HCT116 (cell line): Measurements from ENCODE around the gene CDC45. TPM values are rescaled to one million over a fixed set of nuclear protein-coding genes. Genes with fewer than 3 reads are reported as not detected.

Source experiments
- ATAC-seq: fragments of 200-7000 bp; cut with Tn5 transposase; 2 replicates; pipeline ENCODE4 v1.9.1; 2020; ENCODE audit warnings: mild to moderate bottlenecking, moderate library complexity
- BruUV-seq: library from RNA; stranded (reverse); fragments of 400-500 nt; replicated peaks from 2 replicates; lab custom pipeline; 2021; lab: Mats Ljungman, UMichigan
- CTCF ChIA-PET: fragments of 300-600 bp; sonication (Branson Sonifier 250); formaldehyde crosslinking; loops from one replicate; lab custom pipeline; 2021; ENCODE audit warnings: antibody characterized with exemption; lab: Charles Lee
- POLR2A ChIA-PET: fragments of 300-600, 350-600 bp; sonication (Branson Sonifier 250); formaldehyde crosslinking; loops from one replicate; lab custom pipeline; 2021; ENCODE audit warnings: antibody characterized with exemption; lab: Charles Lee
- RAD21 ChIA-PET, 2 experiments: fragments of 300-600 bp; sonication (Branson Sonifier 250); formaldehyde crosslinking; loops; one replicate each; lab custom pipeline; 2023; ENCODE audit warnings: low total read pairs in 2 of 2; ENCODE audit not compliant: uncharacterized antibody in 2 of 2, unreplicated experiment in 2 of 2, low non-redundant PET in 1 of 2; lab: Charles Lee
- DNase-seq: peaks from one replicate; pipeline ENCODE4 v3.0.0-alpha.2; 2010; ENCODE audit warnings: low read depth, low spot score
- H2AFZ ChIP-seq: fragments of 200-600 bp; shearing (Covaris generic), sonication (generic); 2 replicates; pipeline ENCODE4 v1.6.1; 2017; ENCODE audit warnings: low read depth, mixed run types, mixed read lengths, antibody characterized with exemption, low read length; ENCODE audit not compliant: poor library complexity, severe bottlenecking
- H3K27ac ChIP-seq: 2 replicates; pipeline ENCODE4 v1.5.1; 2012; ENCODE audit warnings: low read depth, low read length
- H3K27me3 ChIP-seq: fragments of 200-600 bp; sonication (generic); 2 replicates; pipeline ENCODE4 v1.6.1; 2016; ENCODE audit warnings: mixed run types, low read length, mixed read lengths; ENCODE audit not compliant: insufficient read depth
- H3K36me3 ChIP-seq, 2 experiments: fragments of 200-500 bp in 1 of 2; fragments of 200-600 bp in 1 of 2; sonication (Bioruptor generic) in 1 of 2; sonication (generic) in 1 of 2; 2 replicates each; pipeline versions ENCODE4 v1.5.1 to v1.6.1; 2014 to 2016; ENCODE audit warnings: low read length in 2 of 2, inconsistent platforms in 1 of 2, mixed read lengths in 1 of 2, mixed run types in 1 of 2; ENCODE audit not compliant: insufficient read depth in 2 of 2, control insufficient read depth in 1 of 2
- H3K4me1 ChIP-seq, 2 experiments: fragments of 200-600 bp in 1 of 2; sonication (generic) in 1 of 2; 2 replicates each; pipeline versions ENCODE4 v1.5.1 to v1.6.1; 2012 to 2017; ENCODE audit warnings: low read length in 2 of 2, inconsistent platforms in 1 of 2, mild to moderate bottlenecking in 1 of 2, mixed read lengths in 1 of 2, mixed run types in 1 of 2, moderate library complexity in 1 of 2; ENCODE audit not compliant: insufficient read depth in 2 of 2, control insufficient read depth in 1 of 2
- H3K4me2 ChIP-seq: fragments of 200-600 bp; sonication (generic); 2 replicates; pipeline ENCODE4 v1.6.1; 2017; ENCODE audit warnings: mixed run types, low read length, mixed read lengths
- H3K4me3 ChIP-seq, 2 experiments: fragments of 200-600 bp in 1 of 2; sonication (generic) in 1 of 2; replicated peaks in 1 of 2; 2 replicates each; pipeline ENCODE4 v1.5.1; 2011 to 2016; ENCODE audit warnings: low read length in 2 of 2, control low read depth in 1 of 2, low read depth in 1 of 2, mild to moderate bottlenecking in 1 of 2, mixed read lengths in 1 of 2, mixed run types in 1 of 2
- H3K79me2 ChIP-seq: fragments of 200-600 bp; sonication (generic); 2 replicates; pipeline ENCODE4 v1.6.1; 2017; ENCODE audit warnings: mild to moderate bottlenecking, mixed run types, low read length, moderate library complexity, mixed read lengths; ENCODE audit not compliant: insufficient read depth
- H3K9ac ChIP-seq: fragments of 200-600 bp; sonication (generic); 2 replicates; pipeline ENCODE4 v1.6.1; 2016; ENCODE audit warnings: low read length, mixed read lengths
- H3K9me2 ChIP-seq: fragments of 200-600 bp; sonication (generic), shearing (Covaris generic); 2 replicates; pipeline ENCODE4 v1.6.1; 2017; ENCODE audit warnings: mixed run types, mild to moderate bottlenecking, moderate library complexity; ENCODE audit not compliant: insufficient read depth
- H3K9me3 ChIP-seq, 2 experiments: fragments of 200-500 bp in 1 of 2; fragments of 200-600 bp in 1 of 2; sonication (Bioruptor generic) in 1 of 2; sonication (generic) in 1 of 2; 2 replicates each; pipeline ENCODE4 v1.6.1; 2014 to 2017; ENCODE audit warnings: low read length in 2 of 2, mixed read lengths in 2 of 2, inconsistent platforms in 1 of 2, low read depth in 1 of 2, mild to moderate bottlenecking in 1 of 2, mixed run types in 1 of 2, moderate library complexity in 1 of 2; ENCODE audit not compliant: control insufficient read depth in 1 of 2, insufficient read depth in 1 of 2
- H4K20me1 ChIP-seq: fragments of 200-600 bp; sonication (generic), shearing (Covaris generic); 2 replicates; pipeline ENCODE4 v1.6.1; 2017; ENCODE audit warnings: mixed run types, mild to moderate bottlenecking, moderate library complexity; ENCODE audit not compliant: insufficient read depth
- EZH2 ChIP-seq: fragments of 200-600 bp; sonication (generic); IDR thresholded peaks from 2 replicates; pipeline ENCODE4 v1.6.1; 2017; ENCODE audit warnings: antibody characterized with exemption, mixed run types
- POLR2A ChIP-seq: IDR thresholded peaks from 2 replicates; pipeline ENCODE4 v1.7.0; 2011; ENCODE audit warnings: borderline replicate concordance; ENCODE audit not compliant: insufficient read depth, insufficient read length; ENCODE audit errors: extremely low read depth
- TCF7L2 ChIP-seq: IDR thresholded peaks from 2 replicates; pipeline ENCODE4 v1.7.0; 2011; ENCODE audit warnings: borderline replicate concordance, inconsistent platforms; ENCODE audit not compliant: insufficient read depth, insufficient read length; ENCODE audit errors: extremely low read depth
- YY1 ChIP-seq: IDR thresholded peaks from 2 replicates; pipeline ENCODE4 v1.6.1; 2011; ENCODE audit warnings: low read length, low read depth, moderate library complexity, mild to moderate bottlenecking; ENCODE audit not compliant: insufficient replicate concordance; ENCODE audit errors: extremely low read depth
- intact Hi-C: fragments of 100-400 bp; cut with micrococcal nuclease; formaldehyde crosslinking; loops from 2 replicates; pipeline ENCODE4 v1.10.0; 2022
- total RNA-seq: library from RNA; stranded (reverse); gene quantifications from one replicate; pipeline ENCODE4 v1.2.1, GENCODE V29; 2021; ENCODE audit not compliant: unreplicated experiment
- TF ChIP-seq, protein P1 (sequence below): IDR thresholded peaks from 2 replicates; pipeline ENCODE4 v1.6.1; 2012; ENCODE audit warnings: low read depth
- TF ChIP-seq, protein P2 (sequence below), 3 experiments: fragments of 200-600 bp in 1 of 3; sonication (generic) in 1 of 3; IDR thresholded peaks in 2 of 3; conservative IDR thresholded peaks in 1 of 3; 2 replicates each; pipeline ENCODE4 v1.5.1; 2012 to 2017; ENCODE audit warnings: low read depth in 2 of 3, low read length in 2 of 3, antibody characterized with exemption in 1 of 3, borderline replicate concordance in 1 of 3, control low read depth in 1 of 3, mild to moderate bottlenecking in 1 of 3, mixed read lengths in 1 of 3, mixed run types in 1 of 3, moderate library complexity in 1 of 3; ENCODE audit not compliant: insufficient read depth in 1 of 3

The CDC45 gene
- total RNA-seq, 1 experiment from 2014 or later, result 43.4 TPM

DNA sequence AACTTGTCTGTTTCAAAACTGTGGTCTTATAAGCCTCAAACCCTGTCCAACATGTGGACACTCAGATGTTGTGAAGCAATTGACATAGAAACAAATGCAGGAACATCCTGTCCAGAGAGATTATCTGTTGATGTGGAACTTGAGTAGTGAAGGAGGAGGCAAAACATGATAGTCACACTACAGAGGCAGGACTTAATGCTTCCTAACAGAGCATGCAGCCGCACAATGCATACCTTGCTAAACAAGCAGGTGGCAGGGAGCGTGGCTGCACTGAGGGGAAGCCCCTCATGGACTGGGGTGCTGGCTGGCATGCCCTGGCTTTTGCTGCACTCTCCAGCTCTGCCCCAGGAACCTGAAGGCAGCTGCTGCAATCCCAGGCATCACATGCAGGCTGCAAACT lies 37.6 kb upstream of the CDC45 start:
- H3K9me2 ChIP-seq, result no peaks in the 10 kb centered on the region
- H3K27me3 ChIP-seq, result no peaks in the 10 kb centered on the region
- BruUV-seq, result no TSS peak
- peaks cover 3% of the 10 kb centered on the region; the same call in 1 of the 2 replicates for H4K20me1 ChIP-seq
- peaks cover 7 to 9% of the 10 kb centered on the region in 2 experiments; a peak in 3 of 4 replicates for H3K4me1 ChIP-seq
- H3K36me3 ChIP-seq, result peaks cover 3 to 20% of the 10 kb centered on the region in 2 experiments; a peak in 3 of 4 replicates
- no peak overlapping the region for H3K27ac ChIP-seq
- RAD21 ChIA-PET, result no interaction called here
- CTCF ChIA-PET, result no interaction called here
- POLR2A ChIA-PET, result no interaction called here
- H2AFZ ChIP-seq, result no peak overlapping the region
- ATAC-seq (no peak), DNase-seq (no peak)
- H3K9ac ChIP-seq, result no peak overlapping the region
- intact Hi-C loops, result no loop called here
- TF ChIP-seq POLR2A (no peak), TCF7L2 (no peak), EZH2 (no peak), YY1 (no peak)
- TF ChIP-seq, protein P1, sequence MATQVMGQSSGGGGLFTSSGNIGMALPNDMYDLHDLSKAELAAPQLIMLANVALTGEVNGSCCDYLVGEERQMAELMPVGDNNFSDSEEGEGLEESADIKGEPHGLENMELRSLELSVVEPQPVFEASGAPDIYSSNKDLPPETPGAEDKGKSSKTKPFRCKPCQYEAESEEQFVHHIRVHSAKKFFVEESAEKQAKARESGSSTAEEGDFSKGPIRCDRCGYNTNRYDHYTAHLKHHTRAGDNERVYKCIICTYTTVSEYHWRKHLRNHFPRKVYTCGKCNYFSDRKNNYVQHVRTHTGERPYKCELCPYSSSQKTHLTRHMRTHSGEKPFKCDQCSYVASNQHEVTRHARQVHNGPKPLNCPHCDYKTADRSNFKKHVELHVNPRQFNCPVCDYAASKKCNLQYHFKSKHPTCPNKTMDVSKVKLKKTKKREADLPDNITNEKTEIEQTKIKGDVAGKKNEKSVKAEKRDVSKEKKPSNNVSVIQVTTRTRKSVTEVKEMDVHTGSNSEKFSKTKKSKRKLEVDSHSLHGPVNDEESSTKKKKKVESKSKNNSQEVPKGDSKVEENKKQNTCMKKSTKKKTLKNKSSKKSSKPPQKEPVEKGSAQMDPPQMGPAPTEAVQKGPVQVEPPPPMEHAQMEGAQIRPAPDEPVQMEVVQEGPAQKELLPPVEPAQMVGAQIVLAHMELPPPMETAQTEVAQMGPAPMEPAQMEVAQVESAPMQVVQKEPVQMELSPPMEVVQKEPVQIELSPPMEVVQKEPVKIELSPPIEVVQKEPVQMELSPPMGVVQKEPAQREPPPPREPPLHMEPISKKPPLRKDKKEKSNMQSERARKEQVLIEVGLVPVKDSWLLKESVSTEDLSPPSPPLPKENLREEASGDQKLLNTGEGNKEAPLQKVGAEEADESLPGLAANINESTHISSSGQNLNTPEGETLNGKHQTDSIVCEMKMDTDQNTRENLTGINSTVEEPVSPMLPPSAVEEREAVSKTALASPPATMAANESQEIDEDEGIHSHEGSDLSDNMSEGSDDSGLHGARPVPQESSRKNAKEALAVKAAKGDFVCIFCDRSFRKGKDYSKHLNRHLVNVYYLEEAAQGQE, result no peak
- TF ChIP-seq, protein P2, sequence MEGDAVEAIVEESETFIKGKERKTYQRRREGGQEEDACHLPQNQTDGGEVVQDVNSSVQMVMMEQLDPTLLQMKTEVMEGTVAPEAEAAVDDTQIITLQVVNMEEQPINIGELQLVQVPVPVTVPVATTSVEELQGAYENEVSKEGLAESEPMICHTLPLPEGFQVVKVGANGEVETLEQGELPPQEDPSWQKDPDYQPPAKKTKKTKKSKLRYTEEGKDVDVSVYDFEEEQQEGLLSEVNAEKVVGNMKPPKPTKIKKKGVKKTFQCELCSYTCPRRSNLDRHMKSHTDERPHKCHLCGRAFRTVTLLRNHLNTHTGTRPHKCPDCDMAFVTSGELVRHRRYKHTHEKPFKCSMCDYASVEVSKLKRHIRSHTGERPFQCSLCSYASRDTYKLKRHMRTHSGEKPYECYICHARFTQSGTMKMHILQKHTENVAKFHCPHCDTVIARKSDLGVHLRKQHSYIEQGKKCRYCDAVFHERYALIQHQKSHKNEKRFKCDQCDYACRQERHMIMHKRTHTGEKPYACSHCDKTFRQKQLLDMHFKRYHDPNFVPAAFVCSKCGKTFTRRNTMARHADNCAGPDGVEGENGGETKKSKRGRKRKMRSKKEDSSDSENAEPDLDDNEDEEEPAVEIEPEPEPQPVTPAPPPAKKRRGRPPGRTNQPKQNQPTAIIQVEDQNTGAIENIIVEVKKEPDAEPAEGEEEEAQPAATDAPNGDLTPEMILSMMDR (IDR thresholded peaks at IDR 0.05 in 2 of 3, conservative IDR thresholded peaks at IDR 0.05 in 1 of 3; ENCODE audit: borderline replicate concordance in 1 of 3, insufficient read depth in 1 of 3, low read depth in 2 of 3, low read length in 2 of 3), result no peak
- peaks cover 58% of the 10 kb centered on the region for H3K79me2 ChIP-seq
- H3K4me2 ChIP-seq, result no peak overlapping the region
- no peak overlapping the region for H3K4me3 ChIP-seq
- no peaks in the 10 kb centered on the region for H3K9me3 ChIP-seq
